Activated CD8-positive, alpha-beta T cell treated with anti-CD3 and anti-CD28 coated beads, Interleukin-2, amount 10 ng/mL, durations not matched to agents 7 days and 5 days (primary cell): ENCODE results near the gene NT5C3A. TPM values are rescaled to one million over a fixed set of nuclear protein-coding genes. Genes with fewer than 3 reads are reported as not detected.
A peak's percentile ranks its signal among the peaks of the same experiment; 100 is the strongest.
"Not testable (repeated sequence)": the region's sequence is repeated elsewhere in the genome, so short reads cannot be mapped to it uniquely, and the experiment has no call there.

ENCODE experiments used
- ATAC-seq: fragments of 150-1000 bp; cut with Tn5 transposase; one replicate; pipeline ENCODE4 v1.10.0; 2021; ENCODE audit warnings: moderate library complexity
- CTCF ChIA-PET: fragments of 350-600 bp; sonication (Branson Sonifier 250); formaldehyde crosslinking; loops from one replicate; lab custom pipeline; 2021; ENCODE audit warnings: antibody characterized with exemption; lab: Charles Lee
- POLR2A ChIA-PET: fragments of 350-600 bp; sonication (Branson Sonifier 250); formaldehyde crosslinking; loops from one replicate; lab custom pipeline; 2021; ENCODE audit warnings: antibody characterized with exemption; lab: Charles Lee
- DNase-seq: peaks from one replicate; pipeline ENCODE4 v3.0.0-alpha.2; 2020
- H3K27ac Mint-ChIP-seq: one replicate; pipeline ENCODE4 v1.8.0; 2021; ENCODE audit warnings: mild to moderate bottlenecking, mixed read lengths
- H3K27me3 Mint-ChIP-seq: one replicate; pipeline ENCODE4 v1.8.0; 2021; ENCODE audit warnings: low read depth, mixed read lengths
- H3K36me3 Mint-ChIP-seq: one replicate; pipeline ENCODE4 v1.8.0; 2021; ENCODE audit warnings: low read depth, mixed read lengths
- H3K4me1 Mint-ChIP-seq: one replicate; pipeline ENCODE4 v1.8.0; 2021; ENCODE audit warnings: low read depth, mixed read lengths
- H3K4me3 Mint-ChIP-seq: one replicate; pipeline ENCODE4 v1.8.0; 2021; ENCODE audit warnings: mild to moderate bottlenecking, mixed read lengths
- H3K9me3 Mint-ChIP-seq: one replicate; pipeline ENCODE4 v1.8.0; 2022; ENCODE audit warnings: mixed read lengths; ENCODE audit not compliant: insufficient read depth
- total RNA-seq, 2 experiments: library from RNA; stranded (reverse); gene quantifications; one replicate each; pipeline ENCODE4 v1.2.3, GENCODE V29; 2021

The NT5C3A gene
- total RNA-seq, 2 experiments from 2014 or later, result 44.4 to 45.8 TPM

DNA sequence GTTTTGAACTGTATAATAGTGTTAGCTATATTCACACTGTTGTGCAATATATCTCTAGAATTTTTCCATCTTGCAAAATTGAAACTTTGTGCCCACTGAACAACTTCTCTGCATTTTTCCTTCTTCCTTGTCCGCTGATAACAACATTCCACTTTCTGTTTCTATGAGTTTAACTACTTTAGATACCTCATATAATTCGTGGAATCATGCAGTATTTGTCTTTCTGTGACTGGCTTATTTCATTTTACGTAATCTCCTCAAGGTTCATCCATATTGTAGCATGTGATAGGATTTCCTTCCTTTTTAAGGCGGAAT lies 95.4 kb downstream of the NT5C3A start:
- POLR2A ChIA-PET, ATAC-seq, H3K4me1 Mint-ChIP-seq, H3K27ac Mint-ChIP-seq, H3K9me3 Mint-ChIP-seq, H3K36me3 Mint-ChIP-seq, DNase-seq, H3K4me3 Mint-ChIP-seq, CTCF ChIA-PET: not testable (repeated sequence)
- peaks cover 22% of the 10 kb centered on the region for H3K27me3 Mint-ChIP-seq

- H3K27ac Mint-ChIP-seq, DNase-seq, H3K4me1 Mint-ChIP-seq, H3K4me3 Mint-ChIP-seq, H3K9me3 Mint-ChIP-seq, CTCF ChIA-PET, ATAC-seq, H3K36me3 Mint-ChIP-seq, POLR2A ChIA-PET: not testable (repeated sequence)
- H3K27me3 Mint-ChIP-seq, result peaks cover 22% of the 10 kb centered on the region
These were observed 95.9 kb downstream of the NT5C3A start for GRCh38 chr7:32966489-32967267.

- H3K9me3 Mint-ChIP-seq, POLR2A ChIA-PET, DNase-seq, H3K36me3 Mint-ChIP-seq, H3K4me3 Mint-ChIP-seq, H3K4me1 Mint-ChIP-seq, H3K27ac Mint-ChIP-seq: not testable (repeated sequence)
- H3K27me3 Mint-ChIP-seq, result peaks cover 26% of the 10 kb centered on the region
- CTCF ChIA-PET, result interaction anchor here (1.1 to 2.3 kb wide), 4 partner anchors 22 to 143 kb away, joined by 3 to 14 read pairs (median 4); partner anchors contain the start of gene RP9
- ATAC-seq, result peak; percentile 92
These were observed 98.0 kb downstream of the NT5C3A start for GRCh38 chr7:32964461-32965159.

Other genes with a start within 250 kb of the NT5C3A start
- 10 to 100 TPM; 37.4 to 37.8 TPM for gene KBTBD2, start 171.0 kb downstream of the NT5C3A start, total RNA-seq
- under 1 TPM; 0.55 to 0.58 TPM for gene FKBP9, start 105.3 kb downstream of the NT5C3A start, total RNA-seq
- gene RP9, start 46.6 kb upstream of the NT5C3A start, total RNA-seq, result 10 to 100 TPM in 1 of 2 experiments, 1 to 10 TPM in 1; 9.6 to 11.8 TPM
- gene BBS9, start 66.8 kb upstream of the NT5C3A start, total RNA-seq, result 10 to 100 TPM in 1 of 2 experiments, 1 to 10 TPM in 1; 7.9 to 11.8 TPM